ENCODE data around the gene LHPP.
A peak's percentile ranks its signal among the peaks of the same experiment; 100 is the strongest.

DNA sequence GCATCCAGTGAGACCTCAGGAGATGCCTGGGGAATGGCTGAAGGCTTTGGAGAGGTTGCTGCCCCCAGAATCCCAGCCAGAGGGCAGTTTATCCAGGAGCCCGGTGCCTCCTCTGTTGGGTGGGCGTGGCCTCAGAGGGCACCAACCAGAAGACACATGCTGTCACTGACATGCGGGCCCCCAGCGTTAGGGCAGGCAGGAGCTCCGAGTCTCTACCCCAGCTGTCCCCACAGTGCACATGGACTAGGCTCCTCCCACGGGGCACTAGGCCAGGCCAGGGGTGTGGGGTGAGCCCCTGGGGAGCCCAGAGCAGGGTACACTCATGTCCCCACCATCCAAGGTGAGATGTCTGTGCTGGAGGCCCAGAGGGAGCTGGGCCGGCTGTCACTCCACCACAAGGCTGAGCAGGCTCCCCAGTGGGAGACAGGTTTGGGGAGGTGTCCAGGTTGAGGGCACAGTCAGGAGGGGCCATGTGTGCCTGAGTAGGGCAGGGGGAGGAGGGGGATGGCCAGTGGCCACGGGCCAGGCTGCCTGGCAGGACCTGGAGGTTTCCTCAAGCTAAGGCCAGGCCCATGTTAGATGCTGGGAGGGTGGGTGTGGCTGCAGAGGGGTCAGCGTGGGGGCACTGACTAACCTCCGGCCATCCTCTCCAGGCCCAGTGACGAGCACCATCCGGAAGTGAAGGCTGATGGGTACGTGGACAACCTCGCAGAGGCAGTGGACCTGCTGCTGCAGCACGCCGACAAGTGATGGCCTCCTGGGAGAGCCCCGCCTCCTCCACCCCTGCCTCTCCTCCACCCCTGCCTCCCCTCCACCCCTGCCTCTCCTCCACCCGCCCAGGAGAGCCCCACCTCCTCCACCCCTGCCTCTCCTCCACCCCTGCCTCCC lies 151.2 kb downstream of the LHPP start:
- no peak for TF ChIP-seq POLR2AphosphoS5 (IDR thresholded peaks at IDR 0.05; ENCODE audit: low read depth)
- TF ChIP-seq, protein P1, sequence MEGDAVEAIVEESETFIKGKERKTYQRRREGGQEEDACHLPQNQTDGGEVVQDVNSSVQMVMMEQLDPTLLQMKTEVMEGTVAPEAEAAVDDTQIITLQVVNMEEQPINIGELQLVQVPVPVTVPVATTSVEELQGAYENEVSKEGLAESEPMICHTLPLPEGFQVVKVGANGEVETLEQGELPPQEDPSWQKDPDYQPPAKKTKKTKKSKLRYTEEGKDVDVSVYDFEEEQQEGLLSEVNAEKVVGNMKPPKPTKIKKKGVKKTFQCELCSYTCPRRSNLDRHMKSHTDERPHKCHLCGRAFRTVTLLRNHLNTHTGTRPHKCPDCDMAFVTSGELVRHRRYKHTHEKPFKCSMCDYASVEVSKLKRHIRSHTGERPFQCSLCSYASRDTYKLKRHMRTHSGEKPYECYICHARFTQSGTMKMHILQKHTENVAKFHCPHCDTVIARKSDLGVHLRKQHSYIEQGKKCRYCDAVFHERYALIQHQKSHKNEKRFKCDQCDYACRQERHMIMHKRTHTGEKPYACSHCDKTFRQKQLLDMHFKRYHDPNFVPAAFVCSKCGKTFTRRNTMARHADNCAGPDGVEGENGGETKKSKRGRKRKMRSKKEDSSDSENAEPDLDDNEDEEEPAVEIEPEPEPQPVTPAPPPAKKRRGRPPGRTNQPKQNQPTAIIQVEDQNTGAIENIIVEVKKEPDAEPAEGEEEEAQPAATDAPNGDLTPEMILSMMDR (conservative IDR thresholded peaks at IDR 0.05; ENCODE audit: low read depth in 2 of 2), result peak in 1 of 2 experiments; percentile 35; a peak in 2 of 4 replicates
- TF ChIP-seq ZNF114 (CRISPR knock-in tag; IDR thresholded peaks at IDR 0.05), result no peak
- TF ChIP-seq, protein P2, sequence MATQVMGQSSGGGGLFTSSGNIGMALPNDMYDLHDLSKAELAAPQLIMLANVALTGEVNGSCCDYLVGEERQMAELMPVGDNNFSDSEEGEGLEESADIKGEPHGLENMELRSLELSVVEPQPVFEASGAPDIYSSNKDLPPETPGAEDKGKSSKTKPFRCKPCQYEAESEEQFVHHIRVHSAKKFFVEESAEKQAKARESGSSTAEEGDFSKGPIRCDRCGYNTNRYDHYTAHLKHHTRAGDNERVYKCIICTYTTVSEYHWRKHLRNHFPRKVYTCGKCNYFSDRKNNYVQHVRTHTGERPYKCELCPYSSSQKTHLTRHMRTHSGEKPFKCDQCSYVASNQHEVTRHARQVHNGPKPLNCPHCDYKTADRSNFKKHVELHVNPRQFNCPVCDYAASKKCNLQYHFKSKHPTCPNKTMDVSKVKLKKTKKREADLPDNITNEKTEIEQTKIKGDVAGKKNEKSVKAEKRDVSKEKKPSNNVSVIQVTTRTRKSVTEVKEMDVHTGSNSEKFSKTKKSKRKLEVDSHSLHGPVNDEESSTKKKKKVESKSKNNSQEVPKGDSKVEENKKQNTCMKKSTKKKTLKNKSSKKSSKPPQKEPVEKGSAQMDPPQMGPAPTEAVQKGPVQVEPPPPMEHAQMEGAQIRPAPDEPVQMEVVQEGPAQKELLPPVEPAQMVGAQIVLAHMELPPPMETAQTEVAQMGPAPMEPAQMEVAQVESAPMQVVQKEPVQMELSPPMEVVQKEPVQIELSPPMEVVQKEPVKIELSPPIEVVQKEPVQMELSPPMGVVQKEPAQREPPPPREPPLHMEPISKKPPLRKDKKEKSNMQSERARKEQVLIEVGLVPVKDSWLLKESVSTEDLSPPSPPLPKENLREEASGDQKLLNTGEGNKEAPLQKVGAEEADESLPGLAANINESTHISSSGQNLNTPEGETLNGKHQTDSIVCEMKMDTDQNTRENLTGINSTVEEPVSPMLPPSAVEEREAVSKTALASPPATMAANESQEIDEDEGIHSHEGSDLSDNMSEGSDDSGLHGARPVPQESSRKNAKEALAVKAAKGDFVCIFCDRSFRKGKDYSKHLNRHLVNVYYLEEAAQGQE (IDR thresholded peaks at IDR 0.05; ENCODE audit: unreplicated experiment), result no peak
- TF ChIP-seq EZH2phosphoT487 (IDR thresholded peaks at IDR 0.05; ENCODE audit: unreplicated experiment), result no peak
- TF ChIP-seq EZH2 (IDR thresholded peaks at IDR 0.05; ENCODE audit: low read depth, unreplicated experiment), result no peak
- no peak for TF ChIP-seq JUNB (IDR thresholded peaks at IDR 0.05; ENCODE audit: unreplicated experiment)
- no peak for TF ChIP-seq STAT1 (IDR thresholded peaks at IDR 0.05; ENCODE audit: unreplicated experiment)

Data from GM23338 (cell line).